HG02938 (cell line): Measurements from ENCODE around the gene WNT8A.

Experiments
- ATAC-seq: cut with Tn5 transposase; IDR thresholded peaks from one replicate; pipeline ENCODE4 v1.9.1; 2021; ENCODE audit warnings: mild to moderate bottlenecking, moderate library complexity; ENCODE audit not compliant: unreplicated experiment

Gene WNT8A

DNA sequence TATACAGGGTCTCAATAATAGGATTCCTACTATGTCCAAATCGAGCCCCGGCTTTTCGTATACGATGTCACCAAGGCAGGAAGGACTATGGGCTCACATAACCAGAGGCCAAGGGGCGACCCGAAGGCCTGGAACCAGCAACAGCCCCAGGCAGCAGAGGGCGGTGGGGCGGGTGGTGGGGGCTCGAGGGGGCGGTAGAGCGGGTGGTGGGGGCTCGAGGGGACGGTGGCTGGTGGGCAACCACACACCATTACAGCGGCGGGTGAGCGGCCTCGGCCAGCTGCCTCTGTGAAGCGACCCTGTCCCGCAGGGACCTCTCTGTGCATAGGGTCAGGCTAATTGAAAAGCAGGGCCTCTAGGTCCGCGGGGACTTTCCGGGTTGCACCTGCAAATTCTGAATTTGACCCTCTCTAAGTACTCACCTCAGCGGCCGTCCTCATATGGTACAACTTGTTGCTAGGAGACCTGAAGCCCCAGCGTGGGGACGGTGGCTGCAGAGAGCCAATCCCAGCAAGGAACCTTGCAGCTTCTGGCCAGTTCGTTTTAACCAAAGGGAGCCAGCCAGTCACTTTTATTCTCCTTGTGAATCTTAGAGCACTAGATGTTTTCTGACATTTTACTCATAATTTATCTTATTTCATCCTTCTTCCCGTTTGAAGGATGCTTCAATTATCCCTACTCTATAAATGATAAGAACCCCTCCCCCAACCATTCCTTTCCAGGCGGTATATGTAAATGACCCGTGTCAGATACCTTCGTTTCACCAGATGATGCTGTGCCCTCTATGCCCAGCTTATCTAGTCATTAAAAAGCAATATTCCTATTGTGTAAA is 55.3 kb downstream of the WNT8A start, which contains the start of gene NME5:
NME5 (minus strand) TSS at position 480 of the 832 bp plus-strand sequence. CDS start 648 bp downstream, outside the sequence.
- ATAC-seq = peak; percentile 71

DNA sequence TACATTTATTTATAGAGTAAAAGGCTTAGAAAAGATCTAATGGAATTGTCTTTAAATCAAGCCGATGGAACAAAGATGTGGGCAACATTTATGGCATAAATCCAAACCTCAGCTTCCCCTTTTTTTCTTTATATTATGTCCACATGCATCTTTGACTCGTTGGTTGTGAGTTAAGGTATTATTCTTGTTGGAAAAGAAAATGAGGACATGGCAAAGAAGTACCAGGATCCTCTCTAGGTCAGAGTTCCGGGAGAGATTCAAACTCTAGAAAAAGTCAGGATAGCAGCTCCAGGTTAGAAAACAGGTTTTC is 55.9 kb downstream of the WNT8A start:
- ATAC-seq = no peak

DNA sequence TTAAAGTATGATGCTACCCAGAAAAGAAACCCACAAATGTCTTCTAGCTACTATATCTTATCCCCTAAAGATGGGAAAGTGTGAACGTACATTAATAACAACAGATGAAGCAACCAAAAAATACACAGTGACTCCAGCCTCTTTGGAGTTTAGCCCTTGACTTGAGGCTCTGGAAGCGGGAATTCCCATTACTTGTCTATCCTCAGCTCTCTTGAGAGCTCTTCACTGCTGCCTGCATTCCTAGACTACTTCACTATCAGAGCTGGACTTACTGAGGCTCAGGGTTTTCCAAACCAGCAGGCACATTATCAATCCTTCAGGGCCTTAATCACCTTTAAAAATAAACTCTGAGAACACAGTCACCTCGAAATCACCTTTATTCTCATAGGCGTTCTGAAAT is 56.4 kb downstream of the WNT8A start:
- ATAC-seq = no peak
